SK-N-SH (cell line): ENCODE measurements around the gene F11. TPM values are rescaled to one million over a fixed set of nuclear protein-coding genes. Genes with fewer than 3 reads are reported as not detected.

ENCODE experiments used
- CTCF ChIA-PET: fragments of 300-600, 350-600 bp; formaldehyde crosslinking; extraction: SDS; loops from one replicate; lab custom pipeline; 2021; lab: Yijun Ruan, JAX
- POLR2A ChIA-PET: fragments of 350-600 bp; sonication (Branson Sonifier 250); formaldehyde crosslinking; extraction: SDS; loops from one replicate; lab custom pipeline; 2020; ENCODE audit warnings: antibody characterized with exemption, inconsistent platforms; lab: Yijun Ruan, JAX
- DNase-seq: peaks from one replicate; pipeline ENCODE4 v3.0.0; 2012
- H2AFZ ChIP-seq: fragments of 200-600 bp; sonication (generic); 2 replicates; pipeline ENCODE4 v1.8.1; 2016; ENCODE audit warnings: antibody characterized with exemption, mild to moderate bottlenecking, low read depth
- H3F3A ChIP-seq: fragments of 200-600 bp; sonication (generic); replicated peaks from 2 replicates; pipeline ENCODE3; 2016; ENCODE audit warnings: antibody characterized with exemption, mild to moderate bottlenecking; ENCODE audit not compliant: insufficient read depth
- H3K27ac ChIP-seq, 2 experiments: fragments of 200-500 bp in 1 of 2; fragments of 200-600 bp in 1 of 2; sonication (Bioruptor generic) in 1 of 2; sonication (generic), shearing (Covaris generic) in 1 of 2; 2 replicates each; pipeline versions ENCODE4 v1.5.1 to v1.6.1; 2014 to 2016; ENCODE audit warnings: low read depth in 2 of 2, inconsistent platforms in 1 of 2, low read length in 1 of 2, mild to moderate bottlenecking in 1 of 2, mixed read lengths in 1 of 2
- H3K27me3 ChIP-seq: fragments of 200-600 bp; sonication (generic), shearing (Covaris generic); 2 replicates; pipeline ENCODE4 v1.6.1; 2016; ENCODE audit warnings: mixed run types; ENCODE audit not compliant: insufficient read depth
- H3K36me3 ChIP-seq, 2 experiments: fragments of 200-500 bp in 1 of 2; fragments of 200-600 bp in 1 of 2; sonication (Bioruptor generic) in 1 of 2; sonication (generic) in 1 of 2; replicated peaks in 1 of 2; 2 replicates each; pipeline versions ENCODE3 to v1.5.1; 2014 to 2016; ENCODE audit warnings: low read length in 1 of 2, mild to moderate bottlenecking in 1 of 2; ENCODE audit not compliant: insufficient read depth in 2 of 2, control insufficient read depth in 1 of 2
- H3K4me1 ChIP-seq, 2 experiments: fragments of 200-500 bp in 1 of 2; fragments of 200-600 bp in 1 of 2; sonication (Bioruptor generic) in 1 of 2; sonication (generic), shearing (Covaris generic) in 1 of 2; 2 replicates each; pipeline versions ENCODE4 v1.5.1 to v1.6.1; 2014 to 2016; ENCODE audit warnings: low read depth in 1 of 2, low read length in 1 of 2, mixed run types in 1 of 2; ENCODE audit not compliant: insufficient read depth in 2 of 2, control insufficient read depth in 1 of 2
- H3K4me2 ChIP-seq: fragments of 200-600 bp; sonication (generic), shearing (Covaris generic); 2 replicates; pipeline ENCODE4 v1.6.1; 2017; ENCODE audit warnings: mixed run types
- H3K4me3 ChIP-seq, 2 experiments: fragments of 200-500 bp in 1 of 2; fragments of 200-600 bp in 1 of 2; sonication (Bioruptor generic) in 1 of 2; sonication (generic), shearing (Covaris generic) in 1 of 2; 2 replicates each; pipeline versions ENCODE4 v1.5.1 to v1.8.1; 2014 to 2016; ENCODE audit warnings: low read depth in 2 of 2, inconsistent platforms in 1 of 2, low read length in 1 of 2, mild to moderate bottlenecking in 1 of 2, mixed read lengths in 1 of 2, moderate library complexity in 1 of 2
- H3K79me2 ChIP-seq: fragments of 200-600 bp; sonication (generic); 2 replicates; pipeline ENCODE4 v1.8.1; 2017; ENCODE audit warnings: mild to moderate bottlenecking; ENCODE audit not compliant: insufficient read depth
- H3K9ac ChIP-seq: fragments of 200-600 bp; sonication (generic); 2 replicates; pipeline ENCODE4 v1.6.1; 2017; ENCODE audit warnings: mixed run types
- H3K9me2 ChIP-seq: fragments of 200-600 bp; sonication (generic); 2 replicates; pipeline ENCODE4 v1.6.1; 2017; ENCODE audit warnings: mixed run types
- H3K9me3 ChIP-seq: fragments of 200-600 bp; sonication (generic); 2 replicates; pipeline ENCODE4 v1.6.1; 2017; ENCODE audit warnings: mixed run types, mild to moderate bottlenecking, moderate library complexity
- H4K20me1 ChIP-seq: fragments of 200-600 bp; sonication (generic); 2 replicates; pipeline ENCODE4 v1.6.1; 2017; ENCODE audit warnings: mild to moderate bottlenecking, mixed run types; ENCODE audit not compliant: insufficient read depth
- ELF1 ChIP-seq: IDR thresholded peaks from 2 replicates; pipeline ENCODE4 v1.4.0; 2012
- EP300 ChIP-seq, 2 experiments: IDR thresholded peaks; 2 replicates each; pipeline versions ENCODE4 v1.4.0 to v1.6.1; 2012; ENCODE audit warnings: borderline replicate concordance in 1 of 2, low read depth in 1 of 2, low read length in 1 of 2
- FOXJ3 ChIP-seq: sonication (generic); formaldehyde crosslinking; IDR thresholded peaks from 2 replicates; pipeline ENCODE4 v1.5.1; 2020; ENCODE audit warnings: mild to moderate bottlenecking, missing genetic modification reagents
- FOXM1 ChIP-seq: IDR thresholded peaks from 2 replicates; pipeline ENCODE4 v1.4.0; 2012; ENCODE audit warnings: low read depth, mild to moderate bottlenecking
- GATA2 ChIP-seq: sonication (generic); formaldehyde crosslinking; IDR thresholded peaks from 2 replicates; pipeline ENCODE4 v1.5.0; 2020; ENCODE audit warnings: mild to moderate bottlenecking, missing genetic modification reagents
- MEF2A ChIP-seq: IDR thresholded peaks from 2 replicates; pipeline ENCODE4 v1.4.0; 2012; ENCODE audit warnings: low read depth, borderline replicate concordance
- NFIC ChIP-seq: IDR thresholded peaks from 2 replicates; pipeline ENCODE4 v1.4.0; 2012; ENCODE audit warnings: borderline replicate concordance
- POLR2AphosphoS5 ChIP-seq: IDR thresholded peaks from 2 replicates; pipeline ENCODE4 v1.6.1; 2012; ENCODE audit warnings: low read depth, low read length
- RAD21 ChIP-seq: IDR thresholded peaks from 2 replicates; pipeline ENCODE4 v1.6.1; 2012; ENCODE audit warnings: mild to moderate bottlenecking, low read length
- RCOR1 ChIP-seq: fragments of 150-350 bp; IDR thresholded peaks from 2 replicates; pipeline ENCODE4 v1.6.1; 2017; ENCODE audit warnings: antibody characterized with exemption, low read length
- RXRA ChIP-seq: IDR thresholded peaks from 2 replicates; pipeline ENCODE4 v1.4.0; 2012; ENCODE audit warnings: low read depth, mild to moderate bottlenecking, borderline replicate concordance
- SIN3A ChIP-seq: IDR thresholded peaks from 2 replicates; pipeline ENCODE4 v1.6.1; 2012; ENCODE audit warnings: low read depth, mild to moderate bottlenecking, low read length, moderate library complexity, borderline replicate concordance
- TCF12 ChIP-seq: IDR thresholded peaks from 2 replicates; pipeline ENCODE4 v1.4.0; 2012
- WGBS: methylation state at CpG from one replicate; pipeline ENCODE4 v1.1.6; 2017; ENCODE audit warnings: low lambda C conversion rate; 5-methylcytosine and 5-hydroxymethylcytosine counted together
- polyA plus RNA-seq, 3 experiments: library from polyadenylated mRNA; depleted of rRNA; stranded (reverse); fragments of >200 nt; gene quantifications; 2 replicates each; pipeline ENCODE4 v1.2.3, GENCODE V29; 2012
- TF ChIP-seq, protein P1 (sequence below): IDR thresholded peaks from 2 replicates; pipeline ENCODE4 v1.4.0; 2012; ENCODE audit warnings: low read depth, borderline replicate concordance
- TF ChIP-seq, protein P2 (sequence below): fragments of 200-600 bp; sonication (generic); IDR thresholded peaks from 2 replicates; pipeline ENCODE4 v1.6.1; 2017; ENCODE audit warnings: antibody characterized with exemption, mild to moderate bottlenecking, moderate library complexity
- TF ChIP-seq, protein P3 (sequence below): fragments of 150-350 bp; IDR thresholded peaks from 2 replicates; pipeline ENCODE4 v1.6.1; 2017; ENCODE audit warnings: antibody characterized with exemption, low read length, low read depth, borderline replicate concordance
- TF ChIP-seq, protein P4 (sequence below): IDR thresholded peaks from 2 replicates; pipeline ENCODE4 v1.6.1; 2012; ENCODE audit warnings: mild to moderate bottlenecking, low read depth, low read length, moderate library complexity
- TF ChIP-seq, protein P5 (sequence below): fragments of 150-350 bp; IDR thresholded peaks from 2 replicates; pipeline ENCODE4 v1.6.1; 2016; ENCODE audit warnings: mild to moderate bottlenecking, low read depth, low read length

The F11 gene
- polyA plus RNA-seq, 1 of the 3 experiments (the other 2 are of a cell fraction) = not detected

DNA sequence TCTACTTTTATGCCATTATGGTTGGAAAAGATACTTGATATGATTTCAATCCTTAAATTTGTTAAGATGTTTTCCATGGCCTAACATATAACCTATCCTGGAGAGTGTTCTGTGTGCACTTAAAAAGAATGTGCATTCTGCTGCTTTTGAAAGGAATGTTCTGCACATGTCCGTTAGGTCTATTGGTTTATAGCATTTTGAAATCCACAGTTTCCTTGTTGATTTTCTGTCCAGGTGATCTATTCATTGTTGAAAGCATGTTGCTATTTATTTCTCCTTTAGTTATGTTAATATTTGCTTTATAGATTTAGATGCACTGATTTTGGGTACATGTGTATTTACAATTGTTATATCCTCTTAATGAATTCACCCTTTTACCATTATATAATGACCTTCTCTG lies 44.4 kb upstream of the F11 start:
- 43% methylated on average over 1 of the region's 1 CpG for WGBS
- no peak overlapping the region for H2AFZ ChIP-seq
- no peaks in the 10 kb centered on the region for H3K27me3 ChIP-seq
- H3K36me3 ChIP-seq = no peaks in the 10 kb centered on the region
- H3K9ac ChIP-seq = no peak overlapping the region
- no peak overlapping the region for H3K27ac ChIP-seq
- no peaks in the 10 kb centered on the region for H3F3A ChIP-seq
- ChIA-PET POLR2A (no interaction called here), CTCF (no interaction called here)
- no peaks in the 10 kb centered on the region for H3K79me2 ChIP-seq
- TF ChIP-seq, protein P1, sequence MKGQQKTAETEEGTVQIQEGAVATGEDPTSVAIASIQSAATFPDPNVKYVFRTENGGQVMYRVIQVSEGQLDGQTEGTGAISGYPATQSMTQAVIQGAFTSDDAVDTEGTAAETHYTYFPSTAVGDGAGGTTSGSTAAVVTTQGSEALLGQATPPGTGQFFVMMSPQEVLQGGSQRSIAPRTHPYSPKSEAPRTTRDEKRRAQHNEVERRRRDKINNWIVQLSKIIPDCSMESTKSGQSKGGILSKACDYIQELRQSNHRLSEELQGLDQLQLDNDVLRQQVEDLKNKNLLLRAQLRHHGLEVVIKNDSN = no peak
- TF ChIP-seq RXRA = no peak
- no peak for TF ChIP-seq EP300 (IDR thresholded peaks at IDR 0.05; ENCODE audit: borderline replicate concordance in 1 of 2, low read depth in 1 of 2, low read length in 1 of 2)
- TF ChIP-seq MEF2A = no peak
- TF ChIP-seq GATA2 (CRISPR knock-in tag) = no peak
- no peaks in the 10 kb centered on the region for H4K20me1 ChIP-seq
- H3K4me2 ChIP-seq = no peak overlapping the region
- no peaks in the 10 kb centered on the region for H3K9me3 ChIP-seq
- DNase-seq = no peak
- H3K4me3 ChIP-seq = no peak overlapping the region
- H3K4me1 ChIP-seq = peaks cover 0 to 5% of the 10 kb centered on the region in 2 experiments; a peak in 2 of 4 replicates
- H3K9me2 ChIP-seq = no peaks in the 10 kb centered on the region

DNA sequence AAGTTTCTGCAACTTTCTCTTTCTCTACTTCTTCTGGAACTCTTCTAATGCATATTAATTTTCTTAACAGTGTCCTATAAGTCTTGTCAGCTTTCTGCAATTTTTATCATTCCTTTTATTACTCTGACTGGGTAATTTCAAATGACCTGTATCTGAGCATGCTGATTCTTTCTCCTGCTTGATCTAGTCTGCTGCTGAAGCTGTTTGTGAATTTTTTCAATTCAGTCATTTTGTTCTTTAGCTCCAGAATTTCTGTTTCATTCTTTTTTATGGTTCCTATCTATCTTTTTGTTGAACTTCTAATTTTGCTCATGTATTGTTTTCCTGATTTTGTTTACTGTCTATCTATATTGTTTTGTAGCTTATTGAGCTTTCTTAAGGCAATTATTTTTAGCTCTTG lies 40.1 kb upstream of the F11 start:
- Histone ChIP-seq H3K27me3 (no peaks in the 10 kb centered on the region), H3K79me2 (no peaks in the 10 kb centered on the region), H3K9me2 (no peaks in the 10 kb centered on the region), H2AFZ (no peak overlapping the region), H4K20me1 (no peaks in the 10 kb centered on the region), H3K9me3 (no peaks in the 10 kb centered on the region), H3K36me3 (no peaks in the 10 kb centered on the region), H3K4me3 (no peak overlapping the region), H3K27ac (no peak overlapping the region), H3K4me1 (no peaks in the 10 kb centered on the region), H3F3A (no peaks in the 10 kb centered on the region), H3K9ac (no peak overlapping the region), H3K4me2 (no peak overlapping the region)
- ChIA-PET POLR2A (no interaction called here), CTCF (no interaction called here)
- DNase-seq = no peak
- TF ChIP-seq SIN3A (no peak), EP300 (IDR thresholded peaks at IDR 0.05; ENCODE audit: borderline replicate concordance in 1 of 2, low read depth in 1 of 2, low read length in 1 of 2) (no peak), POLR2AphosphoS5 (no peak), MEF2A (no peak), RCOR1 (no peak), ELF1 (no peak), FOXM1 (no peak), GATA2 (CRISPR knock-in tag) (no peak), FOXJ3 (no peak), NFIC (no peak), RAD21 (no peak), RXRA (no peak), TCF12 (no peak)
- TF ChIP-seq, protein P2, sequence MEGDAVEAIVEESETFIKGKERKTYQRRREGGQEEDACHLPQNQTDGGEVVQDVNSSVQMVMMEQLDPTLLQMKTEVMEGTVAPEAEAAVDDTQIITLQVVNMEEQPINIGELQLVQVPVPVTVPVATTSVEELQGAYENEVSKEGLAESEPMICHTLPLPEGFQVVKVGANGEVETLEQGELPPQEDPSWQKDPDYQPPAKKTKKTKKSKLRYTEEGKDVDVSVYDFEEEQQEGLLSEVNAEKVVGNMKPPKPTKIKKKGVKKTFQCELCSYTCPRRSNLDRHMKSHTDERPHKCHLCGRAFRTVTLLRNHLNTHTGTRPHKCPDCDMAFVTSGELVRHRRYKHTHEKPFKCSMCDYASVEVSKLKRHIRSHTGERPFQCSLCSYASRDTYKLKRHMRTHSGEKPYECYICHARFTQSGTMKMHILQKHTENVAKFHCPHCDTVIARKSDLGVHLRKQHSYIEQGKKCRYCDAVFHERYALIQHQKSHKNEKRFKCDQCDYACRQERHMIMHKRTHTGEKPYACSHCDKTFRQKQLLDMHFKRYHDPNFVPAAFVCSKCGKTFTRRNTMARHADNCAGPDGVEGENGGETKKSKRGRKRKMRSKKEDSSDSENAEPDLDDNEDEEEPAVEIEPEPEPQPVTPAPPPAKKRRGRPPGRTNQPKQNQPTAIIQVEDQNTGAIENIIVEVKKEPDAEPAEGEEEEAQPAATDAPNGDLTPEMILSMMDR = no peak
- TF ChIP-seq, protein P3, sequence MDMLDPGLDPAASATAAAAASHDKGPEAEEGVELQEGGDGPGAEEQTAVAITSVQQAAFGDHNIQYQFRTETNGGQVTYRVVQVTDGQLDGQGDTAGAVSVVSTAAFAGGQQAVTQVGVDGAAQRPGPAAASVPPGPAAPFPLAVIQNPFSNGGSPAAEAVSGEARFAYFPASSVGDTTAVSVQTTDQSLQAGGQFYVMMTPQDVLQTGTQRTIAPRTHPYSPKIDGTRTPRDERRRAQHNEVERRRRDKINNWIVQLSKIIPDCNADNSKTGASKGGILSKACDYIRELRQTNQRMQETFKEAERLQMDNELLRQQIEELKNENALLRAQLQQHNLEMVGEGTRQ = no peak
- TF ChIP-seq, protein P4, sequence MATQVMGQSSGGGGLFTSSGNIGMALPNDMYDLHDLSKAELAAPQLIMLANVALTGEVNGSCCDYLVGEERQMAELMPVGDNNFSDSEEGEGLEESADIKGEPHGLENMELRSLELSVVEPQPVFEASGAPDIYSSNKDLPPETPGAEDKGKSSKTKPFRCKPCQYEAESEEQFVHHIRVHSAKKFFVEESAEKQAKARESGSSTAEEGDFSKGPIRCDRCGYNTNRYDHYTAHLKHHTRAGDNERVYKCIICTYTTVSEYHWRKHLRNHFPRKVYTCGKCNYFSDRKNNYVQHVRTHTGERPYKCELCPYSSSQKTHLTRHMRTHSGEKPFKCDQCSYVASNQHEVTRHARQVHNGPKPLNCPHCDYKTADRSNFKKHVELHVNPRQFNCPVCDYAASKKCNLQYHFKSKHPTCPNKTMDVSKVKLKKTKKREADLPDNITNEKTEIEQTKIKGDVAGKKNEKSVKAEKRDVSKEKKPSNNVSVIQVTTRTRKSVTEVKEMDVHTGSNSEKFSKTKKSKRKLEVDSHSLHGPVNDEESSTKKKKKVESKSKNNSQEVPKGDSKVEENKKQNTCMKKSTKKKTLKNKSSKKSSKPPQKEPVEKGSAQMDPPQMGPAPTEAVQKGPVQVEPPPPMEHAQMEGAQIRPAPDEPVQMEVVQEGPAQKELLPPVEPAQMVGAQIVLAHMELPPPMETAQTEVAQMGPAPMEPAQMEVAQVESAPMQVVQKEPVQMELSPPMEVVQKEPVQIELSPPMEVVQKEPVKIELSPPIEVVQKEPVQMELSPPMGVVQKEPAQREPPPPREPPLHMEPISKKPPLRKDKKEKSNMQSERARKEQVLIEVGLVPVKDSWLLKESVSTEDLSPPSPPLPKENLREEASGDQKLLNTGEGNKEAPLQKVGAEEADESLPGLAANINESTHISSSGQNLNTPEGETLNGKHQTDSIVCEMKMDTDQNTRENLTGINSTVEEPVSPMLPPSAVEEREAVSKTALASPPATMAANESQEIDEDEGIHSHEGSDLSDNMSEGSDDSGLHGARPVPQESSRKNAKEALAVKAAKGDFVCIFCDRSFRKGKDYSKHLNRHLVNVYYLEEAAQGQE = no peak
- TF ChIP-seq, protein P5, sequence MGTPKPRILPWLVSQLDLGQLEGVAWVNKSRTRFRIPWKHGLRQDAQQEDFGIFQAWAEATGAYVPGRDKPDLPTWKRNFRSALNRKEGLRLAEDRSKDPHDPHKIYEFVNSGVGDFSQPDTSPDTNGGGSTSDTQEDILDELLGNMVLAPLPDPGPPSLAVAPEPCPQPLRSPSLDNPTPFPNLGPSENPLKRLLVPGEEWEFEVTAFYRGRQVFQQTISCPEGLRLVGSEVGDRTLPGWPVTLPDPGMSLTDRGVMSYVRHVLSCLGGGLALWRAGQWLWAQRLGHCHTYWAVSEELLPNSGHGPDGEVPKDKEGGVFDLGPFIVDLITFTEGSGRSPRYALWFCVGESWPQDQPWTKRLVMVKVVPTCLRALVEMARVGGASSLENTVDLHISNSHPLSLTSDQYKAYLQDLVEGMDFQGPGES = no peak
- TF ChIP-seq, protein P1 = no peak
